ENCODE data around the gene FAM169A. TPM values are rescaled to one million over a fixed set of nuclear protein-coding genes. Genes with fewer than 3 reads are reported as not detected.

Gene FAM169A
- total RNA-seq, 1 experiment from 2014 or later: 63.1 TPM

GRCh38 chr5:74766418-74766848 lies 99.8 kb downstream of the FAM169A start:
- Histone ChIP-seq H4K20me1 (ENCODE audit: control insufficient read depth, insufficient read depth, insufficient read length) (no peaks in the 10 kb centered on the region), H4K5ac (ENCODE audit: insufficient read length, low read depth, low read length) (no peak overlapping the region), H3K14ac (ENCODE audit: insufficient read depth, low read length) (no peak overlapping the region), H3K23ac (ENCODE audit: insufficient read length, low read depth, low read length) (no peak overlapping the region), H3K27me3 (ENCODE audit: insufficient read depth, low read length) (no peaks in the 10 kb centered on the region), H3K18ac (ENCODE audit: insufficient read length, low read depth, low read length) (no peak overlapping the region), H2BK20ac (ENCODE audit: low read depth, low read length, poor library complexity, severe bottlenecking) (no peak overlapping the region), H3K4me2 (ENCODE audit: insufficient read depth, insufficient read length, low read length) (peak overlapping the region; percentile 97), H4K91ac (ENCODE audit: insufficient read length, low read depth, low read length) (no peak overlapping the region), H2BK5ac (ENCODE audit: insufficient read length, low read length) (no peak overlapping the region), H3K56ac (ENCODE audit: insufficient read length, low read depth, low read length) (no peak overlapping the region), H2BK12ac (ENCODE audit: insufficient read length, low read depth, low read length) (no peak overlapping the region), H3K9ac (ENCODE audit: extremely low read depth, insufficient read length, low read length) (peak overlapping the region; percentile 50), H2AFZ (ENCODE audit: low read length) (no peak overlapping the region), H3T11ph (ENCODE audit: low read length) (no peak overlapping the region), H2AK5ac (ENCODE audit: insufficient read length, low read length) (no peak overlapping the region), H3K9me3 (ENCODE audit: control insufficient read depth, low read depth, low read length) (no peaks in the 10 kb centered on the region), H2BK120ac (ENCODE audit: low read depth, low read length, poor library complexity, severe bottlenecking) (no peak overlapping the region), H4K8ac (replicated peaks; ENCODE audit: insufficient read length, low read depth, low read length) (no peak overlapping the region), H3K27ac (ENCODE audit: insufficient read length, low read depth, low read length) (no peak overlapping the region), H2BK15ac (ENCODE audit: low read depth, low read length) (no peak overlapping the region), H3K4me1 (ENCODE audit: insufficient read depth, low read length) (no peaks in the 10 kb centered on the region), H3K79me1 (ENCODE audit: insufficient read depth, low read depth, low read length, poor library complexity, severe bottlenecking) (peaks cover 7% of the 10 kb centered on the region), H3K79me2 (ENCODE audit: insufficient read depth, low read length) (peaks cover 15% of the 10 kb centered on the region; the same call in 1 of the 2 replicates), H3K4ac (ENCODE audit: low read depth, low read length) (no peak overlapping the region), H3K23me2 (ENCODE audit: insufficient read length, low read depth, low read length, poor library complexity, severe bottlenecking) (peaks cover 3% of the 10 kb centered on the region)
- DNase-seq: no peak
- peak overlapping the region; percentile 41 to 99 (median 60); a peak in 5 of 7 replicates for H3K27ac Mint-ChIP-seq
- peak; percentile 53 for TF ChIP-seq CTCF (conservative IDR thresholded peaks at IDR 0.05)
- peaks cover 10 to 15% of the 10 kb centered on the region in 2 experiments for H3K4me1 Mint-ChIP-seq
- H3K4me3 Mint-ChIP-seq: peak overlapping the region; percentile 99 to 100
- no peaks in the 10 kb centered on the region for H3K9me3 Mint-ChIP-seq
- H3K27me3 Mint-ChIP-seq (ENCODE audit: low read depth): no peaks in the 10 kb centered on the region
- peaks cover 18 to 39% (median 32%) of the 10 kb centered on the region in 3 experiments for H3K36me3 Mint-ChIP-seq (ENCODE audit: insufficient read depth in 1 of 3, low read depth in 3 of 3)
- no CpG with 5 or more reads among the region's 10 CpGs for WGBS (ENCODE audit: extremely low coverage, insufficient read length, low lambda C conversion rate)
